KBM-7 (cell line): ENCODE results near the gene TPX2.
A peak's percentile ranks its signal among the peaks of the same experiment; 100 is the strongest.
"Not testable (repeated sequence)": the region's sequence is repeated elsewhere in the genome, so short reads cannot be mapped to it uniquely, and the experiment has no call there.

Experiments
- DNase-seq: peaks from one replicate; pipeline ENCODE4 v3.0.0-alpha.2; 2015
- in situ Hi-C: fragments of 300-500 bp; cut with MboI; formaldehyde crosslinking; loops from 2 replicates; pipeline ENCODE4 v1.14.3; 2020; ENCODE audit warnings: low sequenced_read_pairs, low pct_unique_long_range_greater_than_20kb, mixed read lengths

Gene TPX2

GRCh38 chr20:31824125-31824485, 85.0 kb downstream of the TPX2 start:
- in situ Hi-C loops: loop anchor here (10.0 kb wide), 1 partner anchor 271 kb away; no protein-coding TSS in a partner anchor

GRCh38 chr20:31824554-31825313, 85.6 kb downstream of the TPX2 start:
- no peak for DNase-seq
- in situ Hi-C loops: loop anchor here (10.0 kb wide), 1 partner anchor 270 kb away; no protein-coding TSS in a partner anchor

More at GRCh38 chr20:31824125-31824485, 85.0 kb downstream of the TPX2 start:
- no peak for DNase-seq

GRCh38 chr20:31826074-31826473, 87.0 kb downstream of the TPX2 start:
- in situ Hi-C loops: loop anchor here (10.0 kb wide), 1 partner anchor 269 kb away; no protein-coding TSS in a partner anchor
- DNase-seq: no peak

- in situ Hi-C loops: loop anchor here (10.0 kb wide), 1 partner anchor 268 kb away; no protein-coding TSS in a partner anchor
- no peak for DNase-seq
Observed at GRCh38 chr20:31827059-31827458, 88.0 kb downstream of the TPX2 start.

- in situ Hi-C loops: loop anchor here (10.0 kb wide), 1 partner anchor 267 kb away; no protein-coding TSS in a partner anchor
- DNase-seq: not testable (repeated sequence)
Observed at GRCh38 chr20:31828016-31828415, 88.9 kb downstream of the TPX2 start.

- in situ Hi-C loops: loop anchor here (10.0 kb wide), 1 partner anchor 265 kb away; no protein-coding TSS in a partner anchor
- no peak for DNase-seq
Observed at GRCh38 chr20:31829731-31830130, 90.6 kb downstream of the TPX2 start.

GRCh38 chr20:31830406-31830981, 91.4 kb downstream of the TPX2 start:
- DNase-seq: no peak
- in situ Hi-C loops: no loop called here

- in situ Hi-C loops: no loop called here
- DNase-seq: no peak
Observed at GRCh38 chr20:31831211-31831610, 92.1 kb downstream of the TPX2 start.

- in situ Hi-C loops: no loop called here
- no peak for DNase-seq
Observed at GRCh38 chr20:31831771-31832306, 92.7 kb downstream of the TPX2 start.

GRCh38 chr20:31833130-31833930, 94.2 kb downstream of the TPX2 start:
- in situ Hi-C loops: no loop called here
- peak; percentile 67 for DNase-seq

GRCh38 chr20:31833931-31834521, 94.9 kb downstream of the TPX2 start:
- no peak for DNase-seq
- in situ Hi-C loops: no loop called here

- in situ Hi-C loops: no loop called here
- no peak for DNase-seq
Observed at GRCh38 chr20:31835554-31835953, 96.5 kb downstream of the TPX2 start.

- in situ Hi-C loops: no loop called here
- DNase-seq: peak; percentile 89
Observed at GRCh38 chr20:31835977-31836852, 97.1 kb downstream of the TPX2 start.

- no peak for DNase-seq
- in situ Hi-C loops: no loop called here
Observed at GRCh38 chr20:31836853-31837608, 97.9 kb downstream of the TPX2 start.

- no peak for DNase-seq
- in situ Hi-C loops: no loop called here
Observed at GRCh38 chr20:31837896-31838397, 98.9 kb downstream of the TPX2 start.

GRCh38 chr20:31838646-31839292, 99.7 kb downstream of the TPX2 start:
- in situ Hi-C loops: no loop called here
- DNase-seq: no peak
